ENCODE measurements around the gene PHF11. TPM values are rescaled to one million over a fixed set of nuclear protein-coding genes. Genes with fewer than 3 reads are reported as not detected.

Gene PHF11
- total RNA-seq, result 18.4 and 25.9 TPM in 2 replicates

DNA sequence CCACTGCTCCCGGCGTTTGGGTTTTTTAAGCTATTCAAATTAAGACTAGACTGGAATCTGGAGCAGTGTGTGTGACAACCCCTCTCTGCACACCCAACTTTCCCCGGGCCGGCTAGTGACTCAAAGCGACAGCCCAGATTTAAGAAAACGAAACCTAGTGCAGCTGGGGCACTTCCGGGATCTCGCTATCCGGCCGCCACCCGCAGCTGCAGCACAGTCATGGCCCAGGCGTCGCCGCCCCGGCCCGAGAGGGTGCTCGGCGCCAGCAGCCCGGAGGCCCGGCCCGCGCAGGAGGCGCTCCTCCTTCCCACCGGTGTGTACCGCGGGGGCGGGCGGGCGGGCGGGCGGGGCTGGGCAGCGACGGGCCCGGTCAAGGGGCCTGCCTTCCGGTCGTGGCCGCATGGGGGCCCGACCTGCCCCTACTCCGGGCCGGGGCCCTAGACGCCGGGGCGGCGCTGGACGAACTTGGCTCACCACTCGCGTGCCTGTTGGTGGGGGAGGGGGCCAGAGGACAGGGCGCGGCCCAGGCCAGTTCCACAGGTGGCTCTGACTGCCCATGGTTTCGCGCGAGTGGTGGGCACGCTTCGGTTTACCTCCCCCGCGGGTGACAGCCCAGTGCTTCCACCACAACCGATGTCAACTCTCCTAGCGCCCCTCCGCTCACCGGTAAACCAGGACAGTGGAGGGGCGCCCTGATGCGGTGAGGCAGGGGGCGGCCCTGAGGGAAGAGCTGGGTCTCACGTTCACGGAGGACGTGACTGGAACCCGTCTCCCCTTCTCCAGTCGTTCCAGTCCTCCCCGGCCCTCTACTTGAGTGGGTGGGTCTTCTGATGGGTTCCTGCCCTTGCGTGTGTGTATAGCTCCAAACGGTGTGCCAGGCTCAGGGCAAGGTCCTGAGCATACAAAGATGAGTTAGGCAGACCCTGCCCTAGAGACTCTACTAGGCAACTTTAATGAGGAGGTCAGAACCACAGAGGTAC lies at the start of gene PHF11:
TSS of gene PHF11 (plus strand) at position 171 of the 980 bp plus-strand sequence. CDS start at position 220, 49 bp downstream.

Other genes starting within 250 kb of the PHF11 start
- gene CDADC1, start 248.0 kb upstream of the PHF11 start, total RNA-seq, result 1.5 and 2.9 TPM in 2 replicates
- 6.7 and 7.1 TPM in 2 replicates for gene CAB39L, start 51.9 kb upstream of the PHF11 start, total RNA-seq
- 3.6 and 4.0 TPM in 2 replicates for gene SETDB2, start 51.7 kb upstream of the PHF11 start, total RNA-seq
- gene RCBTB1, start 89.6 kb downstream of the PHF11 start, total RNA-seq, result 13.5 and 14.1 TPM in 2 replicates
- gene ARL11, start 132.6 kb downstream of the PHF11 start, total RNA-seq, result under 0.01 TPM in 1 of 2 replicates, not detected in the other
- gene EBPL, start 195.5 kb downstream of the PHF11 start, total RNA-seq, result 102 and 121 TPM in 2 replicates